ENCODE results near the gene CFAP90. TPM values are rescaled to one million over a fixed set of nuclear protein-coding genes. Genes with fewer than 3 reads are reported as not detected.

CFAP90 gene
- total and polyA plus RNA-seq, 2 of the 8 experiments (the other 6 are each of a cell fraction or from before 2014, with no cell fraction given), result 0.39 to 0.92 TPM

DNA sequence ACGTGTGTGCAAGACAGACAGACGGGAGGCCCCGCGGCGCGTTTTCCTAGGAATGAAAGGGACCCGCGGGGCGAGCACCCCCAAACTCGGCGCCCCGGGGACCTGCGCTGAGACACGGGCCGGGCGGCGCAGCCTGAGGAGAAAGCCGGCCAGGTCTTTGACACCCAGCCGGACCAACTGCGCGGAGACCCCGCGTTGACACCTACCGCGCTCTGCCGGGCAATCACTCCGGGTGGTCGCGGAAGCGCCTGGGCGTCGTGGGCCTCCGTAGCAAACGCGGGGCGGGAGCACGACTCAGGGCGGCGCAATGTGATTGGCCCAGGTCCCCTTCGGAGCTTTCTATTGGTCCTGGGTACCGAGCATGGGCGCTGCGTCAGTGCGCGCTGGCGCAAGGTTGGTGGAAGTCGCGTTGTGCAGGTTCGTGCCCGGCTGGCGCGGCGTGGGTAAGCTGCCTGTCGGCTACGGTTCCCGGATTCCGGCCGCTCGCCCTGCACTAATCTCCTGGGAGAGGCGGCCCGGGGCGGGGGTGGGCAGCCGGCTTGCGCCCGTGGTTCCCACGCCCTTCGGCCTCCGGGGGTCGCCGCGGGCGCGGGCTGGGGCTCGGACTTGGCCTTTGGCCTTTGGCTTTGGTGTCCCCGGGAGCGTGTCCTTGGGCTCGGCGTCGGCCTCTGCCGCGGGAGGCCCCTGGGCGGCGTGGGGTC lies 18.0 kb upstream of the CFAP90 start, which contains the start of the genes FASTKD3 and MTRR (continued):
- TF ChIP-seq, protein P1, sequence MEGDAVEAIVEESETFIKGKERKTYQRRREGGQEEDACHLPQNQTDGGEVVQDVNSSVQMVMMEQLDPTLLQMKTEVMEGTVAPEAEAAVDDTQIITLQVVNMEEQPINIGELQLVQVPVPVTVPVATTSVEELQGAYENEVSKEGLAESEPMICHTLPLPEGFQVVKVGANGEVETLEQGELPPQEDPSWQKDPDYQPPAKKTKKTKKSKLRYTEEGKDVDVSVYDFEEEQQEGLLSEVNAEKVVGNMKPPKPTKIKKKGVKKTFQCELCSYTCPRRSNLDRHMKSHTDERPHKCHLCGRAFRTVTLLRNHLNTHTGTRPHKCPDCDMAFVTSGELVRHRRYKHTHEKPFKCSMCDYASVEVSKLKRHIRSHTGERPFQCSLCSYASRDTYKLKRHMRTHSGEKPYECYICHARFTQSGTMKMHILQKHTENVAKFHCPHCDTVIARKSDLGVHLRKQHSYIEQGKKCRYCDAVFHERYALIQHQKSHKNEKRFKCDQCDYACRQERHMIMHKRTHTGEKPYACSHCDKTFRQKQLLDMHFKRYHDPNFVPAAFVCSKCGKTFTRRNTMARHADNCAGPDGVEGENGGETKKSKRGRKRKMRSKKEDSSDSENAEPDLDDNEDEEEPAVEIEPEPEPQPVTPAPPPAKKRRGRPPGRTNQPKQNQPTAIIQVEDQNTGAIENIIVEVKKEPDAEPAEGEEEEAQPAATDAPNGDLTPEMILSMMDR (IDR thresholded peaks at IDR 0.05; ENCODE audit: control extremely low read depth in 1 of 3, insufficient read depth in 1 of 3, low read depth in 1 of 3, low read length in 3 of 3), result no peak
- TF ChIP-seq JUND (IDR thresholded peaks at IDR 0.05; ENCODE audit: low read length) (no peak), CBX5 (IDR thresholded peaks at IDR 0.05; ENCODE audit: low read depth, low read length) (no peak), GABPA (IDR thresholded peaks at IDR 0.05; ENCODE audit: borderline replicate concordance, insufficient read depth, low read length) (no peak), SIN3A (conservative IDR thresholded peaks at IDR 0.05 in 1 of 2, IDR thresholded peaks at IDR 0.05 in 1 of 2; ENCODE audit: low read depth in 1 of 2, low read length in 2 of 2) (0 out of 4 replicates have a peak, but pooled peaks have one; percentile 34 to 58), CHD1 (IDR thresholded peaks at IDR 0.05; ENCODE audit: low read depth, low read length) (no peak), SIX5 (IDR thresholded peaks at IDR 0.05; ENCODE audit: low read depth, low read length) (no peak), NRF1 (IDR thresholded peaks at IDR 0.05; ENCODE audit: low read depth, low read length) (no peak), PHF8 (conservative IDR thresholded peaks at IDR 0.05; ENCODE audit: low read depth, low read length) (peak; percentile 84), TAF1 (IDR thresholded peaks at IDR 0.05; ENCODE audit: low read depth, low read length) (peak; percentile 71; the same call in 1 of the 2 replicates), RAD21 (IDR thresholded peaks at IDR 0.05 in 1 of 2, conservative IDR thresholded peaks at IDR 0.05 in 1 of 2; ENCODE audit: low read depth in 2 of 2, low read length in 2 of 2) (no peak), KDM5A (IDR thresholded peaks at IDR 0.05; ENCODE audit: low read length) (no peak; the same call in 1 of the 2 replicates), SRF (IDR thresholded peaks at IDR 0.05; ENCODE audit: low read depth, low read length) (no peak), ASH2L (IDR thresholded peaks at IDR 0.05; ENCODE audit: low read length) (peak; percentile 77), POU5F1 (IDR thresholded peaks at IDR 0.05; ENCODE audit: low read depth, low read length) (no peak)
- TF ChIP-seq, protein P2, sequence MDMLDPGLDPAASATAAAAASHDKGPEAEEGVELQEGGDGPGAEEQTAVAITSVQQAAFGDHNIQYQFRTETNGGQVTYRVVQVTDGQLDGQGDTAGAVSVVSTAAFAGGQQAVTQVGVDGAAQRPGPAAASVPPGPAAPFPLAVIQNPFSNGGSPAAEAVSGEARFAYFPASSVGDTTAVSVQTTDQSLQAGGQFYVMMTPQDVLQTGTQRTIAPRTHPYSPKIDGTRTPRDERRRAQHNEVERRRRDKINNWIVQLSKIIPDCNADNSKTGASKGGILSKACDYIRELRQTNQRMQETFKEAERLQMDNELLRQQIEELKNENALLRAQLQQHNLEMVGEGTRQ (IDR thresholded peaks at IDR 0.05; ENCODE audit: low read length), result no peak
